ENCODE data around the gene ETV6.

ETV6 gene

DNA sequence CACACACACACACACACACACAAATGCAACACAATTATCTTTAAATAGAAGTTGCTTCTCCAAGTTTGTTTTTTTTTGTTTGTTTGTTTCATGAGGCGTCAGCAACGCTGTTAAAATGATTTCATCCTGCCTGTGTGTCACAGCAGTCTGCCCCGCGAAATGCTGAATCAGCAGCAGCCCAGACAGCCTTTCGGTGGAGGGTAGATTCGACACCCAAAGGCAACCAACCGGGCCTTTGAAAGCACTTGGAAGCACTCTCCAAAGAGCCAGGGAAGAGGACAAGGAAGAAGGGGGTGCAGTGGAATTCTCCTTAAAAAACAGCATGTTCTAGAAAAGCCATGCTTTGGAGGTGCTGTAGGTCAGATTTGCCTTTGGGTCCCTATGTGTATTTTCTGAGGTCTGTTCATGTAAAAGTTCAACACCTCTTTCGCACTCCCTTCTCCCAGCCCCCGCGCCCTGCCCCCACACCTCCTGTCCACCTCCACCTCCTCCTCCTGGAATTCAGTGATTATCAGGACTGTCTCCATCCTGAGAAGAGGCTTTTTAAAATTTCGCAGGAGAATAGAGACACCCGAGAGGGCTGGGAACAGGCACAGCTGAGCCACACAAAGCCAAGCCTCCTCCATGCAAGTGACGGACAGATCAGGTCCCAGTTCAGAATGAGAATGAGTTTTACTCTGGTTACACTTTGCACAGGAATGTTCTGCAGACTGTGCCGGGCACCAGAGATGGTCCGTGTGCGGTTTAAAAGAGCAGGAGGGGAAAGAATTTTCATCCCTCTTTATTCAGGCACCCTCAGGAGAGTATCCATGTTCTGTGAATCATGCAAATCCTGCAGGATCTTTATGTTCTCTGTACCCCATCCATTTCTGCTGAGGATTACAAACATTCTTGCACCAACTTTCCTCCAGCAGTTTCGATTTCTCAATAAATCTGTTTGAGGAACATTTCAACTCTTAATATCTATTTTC lies 177.9 kb downstream of the ETV6 start:
- DNase-seq (ENCODE audit: low spot score): no peak

DNA sequence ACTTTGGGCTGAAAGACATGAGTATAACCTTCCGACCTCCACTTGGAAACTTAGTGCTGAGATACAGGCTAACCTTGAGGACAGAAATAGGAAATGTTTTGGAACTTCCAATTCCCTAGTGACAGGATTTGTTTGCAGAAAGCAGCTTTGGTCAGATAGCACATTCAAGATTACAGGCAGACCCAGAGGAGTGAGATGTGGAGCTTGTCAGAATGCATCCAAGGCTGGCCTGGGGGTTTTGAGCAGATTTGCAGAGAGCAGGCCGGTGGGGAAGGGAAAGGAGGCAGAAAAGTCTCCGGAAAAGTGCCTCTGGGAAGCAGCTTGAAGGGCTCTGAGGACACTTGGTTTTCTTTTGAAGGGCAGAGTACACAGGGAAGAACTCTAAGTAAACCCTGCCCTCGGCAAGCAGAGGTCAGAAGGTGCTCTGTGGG lies 180.3 kb downstream of the ETV6 start:
- DNase-seq (ENCODE audit: low spot score): no peak

DNA sequence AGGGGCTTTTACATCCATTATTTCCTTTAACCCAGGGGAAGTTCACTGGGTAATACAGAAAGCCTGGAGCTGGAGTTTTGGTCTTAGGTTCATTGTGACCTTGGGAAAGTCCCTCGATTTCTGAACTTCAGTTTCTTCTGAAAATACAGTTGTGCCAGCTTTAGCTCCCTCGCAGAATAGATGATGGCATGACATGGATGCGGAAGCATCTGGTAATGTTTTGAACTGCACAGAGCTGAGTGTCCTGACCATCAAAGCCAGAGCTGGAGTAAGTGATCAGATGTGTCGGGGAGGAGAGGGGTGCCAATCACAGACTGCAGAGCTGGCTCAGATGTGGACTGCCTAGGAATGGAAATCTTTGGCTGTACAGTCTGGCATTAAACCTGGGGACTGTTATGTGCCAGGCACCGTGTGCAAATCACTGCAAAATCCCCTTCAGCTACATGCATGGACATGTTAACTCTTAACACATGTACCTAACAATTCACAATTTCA lies 180.9 kb downstream of the ETV6 start:
- peak; percentile 33 for DNase-seq (ENCODE audit: low spot score)

DNA sequence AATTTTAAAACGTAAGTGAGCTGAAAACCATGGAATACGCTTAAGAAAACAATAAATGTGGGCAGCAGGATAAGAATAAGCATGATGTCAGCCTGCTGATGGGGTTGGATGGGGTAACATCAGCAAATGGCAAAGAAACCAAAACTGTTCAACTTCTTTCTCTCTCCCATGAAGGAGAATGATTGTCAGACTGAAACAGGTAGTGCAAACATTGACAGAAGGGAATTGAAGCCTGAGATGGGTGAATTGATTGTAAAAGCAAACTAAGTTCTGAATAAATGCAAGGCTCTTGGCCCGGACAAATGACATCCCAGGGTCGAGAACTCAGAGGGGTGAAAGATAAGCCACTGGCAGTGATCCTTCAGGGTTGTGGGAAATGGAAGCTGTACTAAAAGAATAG lies 182.6 kb downstream of the ETV6 start:
- no peak for DNase-seq (ENCODE audit: low spot score)

DNA sequence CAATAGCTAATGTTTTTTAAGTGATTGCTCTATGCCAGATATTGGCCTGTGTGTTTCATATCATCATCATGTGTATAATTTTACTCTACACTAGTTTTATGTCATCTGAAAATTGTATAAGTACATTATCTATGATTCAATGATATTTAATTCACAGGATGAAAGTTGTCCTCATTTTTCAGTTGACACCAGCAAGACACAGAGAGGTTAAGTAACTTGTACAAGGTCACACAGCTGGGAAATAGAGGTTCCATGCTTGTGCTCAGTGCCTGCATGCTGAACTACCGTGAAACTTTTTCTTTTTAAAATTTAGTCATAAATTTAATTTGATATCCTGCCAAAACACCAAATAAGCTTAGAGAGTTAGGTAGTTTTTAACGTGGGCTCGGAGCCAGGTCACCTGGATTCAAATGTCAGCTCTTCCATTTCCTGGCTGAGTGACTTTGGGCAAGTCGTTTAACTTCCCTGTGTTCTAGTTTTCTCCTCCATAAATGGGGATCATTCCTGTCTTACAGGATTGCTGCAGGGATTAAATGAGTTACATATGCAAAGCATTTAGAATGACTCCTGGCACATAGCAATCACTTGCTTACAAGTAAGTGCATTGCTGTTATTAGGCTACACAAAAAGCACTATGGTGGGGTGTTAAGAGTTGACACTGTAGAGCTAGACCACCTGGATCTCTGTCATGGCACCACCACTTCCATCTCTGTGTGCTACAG lies 183.9 kb downstream of the ETV6 start:
- no peak for DNase-seq (ENCODE audit: low spot score)

GRCh38 chr12:11834104-11834812 lies 184.8 kb downstream of the ETV6 start:
- DNase-seq (ENCODE audit: low spot score): no peak

- no peak for DNase-seq (ENCODE audit: low spot score)
These were observed 185.5 kb downstream of the ETV6 start for GRCh38 chr12:11834931-11835330.

- peak; percentile 96 for DNase-seq (ENCODE audit: low spot score)
These were observed 187.0 kb downstream of the ETV6 start for GRCh38 chr12:11836282-11837151.

- DNase-seq (ENCODE audit: low spot score): no peak
These were observed 187.9 kb downstream of the ETV6 start for GRCh38 chr12:11837216-11837934.

DNA sequence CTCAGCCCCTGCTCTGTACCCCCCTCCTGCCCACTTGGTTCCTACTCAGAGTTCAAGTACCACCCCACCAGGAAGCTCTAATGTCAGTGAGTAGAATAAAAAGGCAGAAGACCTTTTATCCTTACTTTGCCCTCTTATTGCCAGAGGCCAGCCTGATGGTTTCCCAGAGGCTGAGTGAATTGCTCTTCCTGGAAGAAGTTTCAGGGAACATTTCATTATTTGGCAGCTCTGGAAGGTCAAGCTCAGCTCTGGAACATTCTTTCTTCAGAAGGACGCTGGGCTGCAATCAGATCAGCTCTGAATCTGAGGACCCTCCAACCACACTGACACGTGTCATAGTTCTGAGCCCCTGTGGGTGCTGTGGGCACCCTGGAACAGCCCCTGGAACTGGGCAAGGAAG lies 188.9 kb downstream of the ETV6 start:
- no peak for DNase-seq (ENCODE audit: low spot score)

DNA sequence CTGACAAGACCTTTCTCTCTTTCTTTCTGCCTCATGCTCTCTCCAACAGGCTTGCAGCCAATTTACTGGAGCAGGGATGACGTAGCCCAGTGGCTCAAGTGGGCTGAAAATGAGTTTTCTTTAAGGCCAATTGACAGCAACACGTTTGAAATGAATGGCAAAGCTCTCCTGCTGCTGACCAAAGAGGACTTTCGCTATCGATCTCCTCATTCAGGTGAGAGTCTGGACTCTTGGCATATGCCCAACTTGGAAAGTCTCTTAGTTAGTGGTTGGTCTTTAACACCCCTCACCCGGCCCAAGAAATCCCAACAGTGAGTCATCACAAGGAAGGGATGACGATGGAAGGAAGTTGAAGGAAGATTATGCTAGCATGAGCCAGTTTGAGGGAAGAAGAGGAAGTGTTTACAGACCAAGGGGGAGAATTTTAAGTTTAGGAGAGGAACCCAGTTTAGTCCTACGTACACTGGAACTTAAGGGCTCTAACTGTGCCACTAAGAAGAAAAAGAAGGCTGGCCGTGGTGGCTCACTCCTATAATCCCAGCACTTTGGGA lies 189.7 kb downstream of the ETV6 start:
- DNase-seq (ENCODE audit: low spot score): no peak

GRCh38 chr12:11840366-11840765 lies 190.9 kb downstream of the ETV6 start:
- no peak for DNase-seq (ENCODE audit: low spot score)

DNA sequence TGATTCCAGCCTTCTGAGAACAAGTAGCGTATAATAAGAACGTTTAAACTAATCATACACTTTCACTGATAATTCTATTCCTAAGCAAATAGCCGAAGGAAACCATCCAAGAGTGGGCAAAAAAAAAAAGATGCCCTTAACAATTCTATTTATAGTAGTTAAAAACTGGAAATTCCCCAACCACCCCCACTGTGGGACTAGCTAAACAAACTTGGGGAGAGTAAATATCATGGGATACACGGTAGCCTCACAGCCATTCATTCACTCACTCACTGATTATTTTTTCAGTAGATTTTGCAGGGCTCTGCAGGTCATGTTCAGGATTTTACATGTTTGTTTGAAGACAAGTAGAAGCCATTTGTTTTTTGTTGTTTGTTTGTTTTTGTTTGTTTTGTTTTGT lies 197.0 kb downstream of the ETV6 start:
- DNase-seq (ENCODE audit: low spot score): no peak

DNA sequence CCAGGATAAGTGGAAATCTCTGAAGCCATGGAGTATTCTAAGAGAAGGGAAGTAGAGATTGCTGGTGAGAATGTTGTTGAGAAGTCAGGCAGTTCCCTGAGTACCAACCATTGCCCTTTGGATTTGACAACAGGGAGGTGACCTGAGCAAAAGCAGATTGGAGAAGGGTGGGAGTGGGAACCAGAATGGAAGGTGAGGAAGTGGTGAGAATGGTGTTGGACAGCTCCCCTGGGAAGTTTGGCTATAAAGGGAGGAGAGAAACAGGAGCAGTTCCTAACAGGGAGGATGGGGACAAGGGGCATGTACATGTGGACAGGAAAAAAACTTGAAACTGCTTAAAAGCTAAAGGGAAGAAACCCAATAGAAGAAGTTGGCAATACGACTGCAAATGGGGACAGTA lies 198.1 kb downstream of the ETV6 start:
- DNase-seq (ENCODE audit: low spot score): no peak

- DNase-seq (ENCODE audit: low spot score): no peak
These were observed 200.5 kb downstream of the ETV6 start for GRCh38 chr12:11849757-11850504.

DNA sequence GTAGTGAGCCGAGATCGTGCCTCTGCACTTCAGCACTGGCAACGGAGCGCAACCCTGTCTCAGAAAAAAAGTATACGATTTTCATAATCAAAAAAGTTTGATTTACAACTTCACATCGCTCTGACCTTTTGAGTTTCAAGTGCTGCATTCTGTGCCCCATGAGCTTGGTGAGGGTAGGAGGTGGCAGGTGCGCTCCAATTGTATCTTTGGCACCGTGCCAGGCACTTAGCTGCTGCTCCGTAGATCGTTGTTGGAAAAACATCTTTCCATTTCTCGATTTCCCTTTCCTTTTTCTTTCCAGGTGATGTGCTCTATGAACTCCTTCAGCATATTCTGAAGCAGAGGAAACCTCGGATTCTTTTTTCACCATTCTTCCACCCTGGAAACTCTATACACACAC lies 203.7 kb downstream of the ETV6 start:
- no peak for DNase-seq (ENCODE audit: low spot score)

DNA sequence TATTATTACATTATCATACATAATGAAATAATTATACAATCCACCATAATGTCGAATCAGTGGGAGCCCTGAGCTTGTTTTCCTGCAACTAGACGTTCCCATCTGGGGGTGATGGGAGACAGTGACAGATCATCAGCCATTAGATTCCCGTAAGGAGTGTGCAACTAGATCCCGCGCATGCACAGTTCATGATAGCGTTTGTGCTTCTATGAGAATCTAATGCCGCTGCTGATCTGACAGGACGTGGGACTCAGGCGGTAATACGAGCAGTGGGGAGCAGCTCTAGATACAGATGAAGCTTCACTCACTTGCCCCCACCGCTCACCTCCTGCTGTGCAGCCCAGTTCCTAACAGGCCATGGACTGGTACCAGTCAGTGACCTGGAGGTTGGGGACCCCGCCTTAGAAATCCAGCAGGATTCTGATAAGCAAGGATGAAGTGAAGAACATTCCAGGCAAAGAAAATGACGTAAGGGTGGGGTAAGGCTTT lies 204.6 kb downstream of the ETV6 start:
- DNase-seq (ENCODE audit: low spot score): no peak

DNA sequence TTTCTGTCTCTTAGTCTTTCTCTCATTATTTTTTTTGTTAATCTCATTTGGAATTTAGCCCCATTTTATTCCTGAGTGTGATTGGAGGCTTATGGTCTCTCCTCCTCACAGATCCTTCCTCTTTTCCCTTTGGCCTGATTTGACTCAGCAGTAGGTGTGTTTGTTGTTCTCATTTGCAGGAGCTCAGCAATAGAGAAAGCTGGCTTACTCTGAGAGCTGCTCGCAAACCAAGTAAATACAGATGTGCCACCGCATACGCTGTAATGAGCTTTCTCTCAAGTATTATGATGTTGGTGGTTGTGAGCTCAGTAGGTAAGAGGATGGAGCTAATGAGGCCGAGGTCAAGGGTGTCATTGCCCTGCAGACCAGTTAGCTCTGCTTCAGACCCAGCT lies 206.5 kb downstream of the ETV6 start:
- DNase-seq (ENCODE audit: low spot score): peak; percentile 35

GRCh38 chr12:11856971-11857370 lies 207.5 kb downstream of the ETV6 start:
- DNase-seq (ENCODE audit: low spot score): no peak
